HepG2 (cell line): ENCODE results near the gene BEGAIN. TPM values are rescaled to one million over a fixed set of nuclear protein-coding genes. Genes with fewer than 3 reads are reported as not detected.

Experiments used
- ATAC-seq: fragments of 200-7000 bp; cut with Tn5 transposase; 3 replicates; pipeline ENCODE4 v1.9.1; 2020; ENCODE audit warnings: mild to moderate bottlenecking, moderate library complexity
- BruUV-seq: library from RNA; stranded (reverse); fragments of 400-500 nt; replicated peaks from 2 replicates; lab custom pipeline; 2021; lab: Mats Ljungman, UMichigan
- CTCF ChIA-PET: fragments of 300-600 bp; formaldehyde crosslinking; extraction: SDS; loops from one replicate; lab custom pipeline; 2021; ENCODE audit warnings: low total read pairs, inconsistent platforms, low intra/inter-chr PET ratio; lab: Yijun Ruan, JAX
- POLR2A ChIA-PET: fragments of 350-600 bp; sonication (Branson Sonifier 250); formaldehyde crosslinking; loops from one replicate; lab custom pipeline; 2020; ENCODE audit warnings: antibody characterized with exemption, inconsistent platforms; lab: Yijun Ruan, JAX
- DNase-seq: peaks from one replicate; pipeline ENCODE4 v3.0.0-alpha.2; 2015; ENCODE audit warnings: low spot score
- FAIRE-seq: peaks from 3 replicates; lab custom pipeline; 2011; peaks lifted over from hg19 to GRCh38; lab: Jason Lieb, UNC
- H2AFZ ChIP-seq: one replicate; pipeline ENCODE4 v1.6.1; 2011; ENCODE audit warnings: low read length, inconsistent platforms
- H3K27ac ChIP-seq: fragments of 300-600 bp; 3 replicates; pipeline ENCODE4 v1.8.0; 2011; ENCODE audit warnings: mixed run types, mild to moderate bottlenecking, mixed read lengths, low read length, inconsistent platforms; ENCODE audit not compliant: insufficient read depth; ENCODE audit errors: extremely low read length
- H3K27me3 ChIP-seq, 2 experiments: fragments of 200-600 bp in 1 of 2; 2 replicates in 1 of 2; 3 replicates in 1 of 2; pipeline versions ENCODE4 v1.6.0 to v1.8.0; 2011; ENCODE audit warnings: low read length in 2 of 2, mild to moderate bottlenecking in 2 of 2, moderate library complexity in 2 of 2, inconsistent platforms in 1 of 2; ENCODE audit not compliant: insufficient read depth in 2 of 2, control insufficient read depth in 1 of 2
- H3K36me3 ChIP-seq, 2 experiments: fragments of 200-600 bp in 1 of 2; replicated peaks in 1 of 2; 2 replicates in 1 of 2; 3 replicates in 1 of 2; pipeline versions ENCODE4 v1.5.1 to v1.8.0; 2011; ENCODE audit warnings: low read length in 2 of 2, inconsistent platforms in 1 of 2; ENCODE audit not compliant: insufficient read depth in 2 of 2, control insufficient read depth in 1 of 2
- H3K4me1 ChIP-seq: 2 replicates; pipeline ENCODE4 v1.5.1; 2012; ENCODE audit warnings: low read length, inconsistent platforms; ENCODE audit not compliant: insufficient read depth
- H3K4me2 ChIP-seq: 2 replicates; pipeline ENCODE4 v1.6.0; 2011; ENCODE audit warnings: low read depth, low read length, inconsistent platforms
- H3K4me3 ChIP-seq, 3 experiments: fragments of 200-600 bp in 1 of 3; sonication (generic), shearing (Covaris generic) in 1 of 3; replicated peaks in 1 of 3; 2 replicates each; pipeline ENCODE4 v1.5.1; 2011 to 2016; ENCODE audit warnings: low read length in 3 of 3, inconsistent platforms in 2 of 3, low read depth in 2 of 3, mild to moderate bottlenecking in 2 of 3, control low read depth in 1 of 3, mixed read lengths in 1 of 3; ENCODE audit not compliant: insufficient read depth in 1 of 3
- H3K79me2 ChIP-seq: one replicate; pipeline ENCODE4 v1.6.1; 2011; ENCODE audit warnings: low read length, inconsistent platforms; ENCODE audit not compliant: insufficient read depth
- H3K9ac ChIP-seq: 2 replicates; pipeline ENCODE4 v1.6.0; 2011; ENCODE audit warnings: mild to moderate bottlenecking, low read depth, low read length, inconsistent platforms; ENCODE audit not compliant: insufficient read depth
- H3K9me3 ChIP-seq: 2 replicates; pipeline ENCODE4 v1.5.1; 2012; ENCODE audit warnings: mild to moderate bottlenecking, low read length
- H4K20me1 ChIP-seq: 2 replicates; pipeline ENCODE4 v1.6.0; 2011; ENCODE audit warnings: inconsistent platforms, mild to moderate bottlenecking, low read length, moderate library complexity; ENCODE audit not compliant: insufficient read depth
- AHR ChIP-seq: IDR thresholded peaks from 2 replicates; pipeline ENCODE4 v1.6.1; 2018; ENCODE audit warnings: missing genetic modification reagents, missing compliant biosample characterization
- CCDC6 ChIP-seq: sonication (generic); formaldehyde crosslinking; IDR thresholded peaks from 2 replicates; pipeline ENCODE4 v1.8.1; 2022; ENCODE audit warnings: mild to moderate bottlenecking, missing genetic modification reagents, moderate library complexity
- CREM ChIP-seq, 2 experiments: sonication (generic) in 1 of 2; formaldehyde crosslinking in 1 of 2; IDR thresholded peaks; 2 replicates each; pipeline versions ENCODE4 v1.4.0 to v1.6.1; 2016 to 2020; ENCODE audit warnings: antibody characterized with exemption in 1 of 2, mild to moderate bottlenecking in 1 of 2, missing genetic modification reagents in 1 of 2
- GATAD1 ChIP-seq: IDR thresholded peaks from 2 replicates; pipeline ENCODE4 v1.6.1; 2016; ENCODE audit warnings: missing genetic modification reagents, missing compliant biosample characterization
- KDM1A ChIP-seq: IDR thresholded peaks from 2 replicates; pipeline ENCODE4 v1.6.1; 2016; ENCODE audit warnings: missing compliant biosample characterization
- PTBP1 ChIP-seq: fragments of 200-400 bp; formaldehyde crosslinking; IDR thresholded peaks from 2 replicates; pipeline ENCODE4 v1.6.1; 2018; ENCODE audit warnings: low read length, low read depth; ENCODE audit not compliant: poor library complexity, severe bottlenecking
- RBM22 ChIP-seq: fragments of 200-400 bp; formaldehyde crosslinking; optimal IDR thresholded peaks from 2 replicates; pipeline ENCODE3; 2017; ENCODE audit warnings: mild to moderate bottlenecking, low read length, moderate library complexity
- ZMYM3 ChIP-seq: sonication (generic); formaldehyde crosslinking; IDR thresholded peaks from 2 replicates; pipeline ENCODE4 v1.5.1; 2020; ENCODE audit warnings: mild to moderate bottlenecking, missing genetic modification reagents
- ZNF235 ChIP-seq: sonication (generic); formaldehyde crosslinking; IDR thresholded peaks from 2 replicates; pipeline ENCODE4 v1.8.1; 2023; ENCODE audit warnings: mild to moderate bottlenecking, missing genetic modification reagents, borderline replicate concordance
- ZNF274 ChIP-seq: sonication (generic); formaldehyde crosslinking; IDR thresholded peaks from 2 replicates; pipeline ENCODE4 v1.5.1; 2020; ENCODE audit warnings: mild to moderate bottlenecking, missing genetic modification reagents
- ZNF615 ChIP-seq: sonication (generic); formaldehyde crosslinking; IDR thresholded peaks from 2 replicates; pipeline ENCODE4 v1.5.0; 2020; ENCODE audit warnings: mild to moderate bottlenecking, missing genetic modification reagents, borderline replicate concordance
- ZNF782 ChIP-seq: sonication (generic); formaldehyde crosslinking; IDR thresholded peaks from 2 replicates; pipeline ENCODE4 v1.4.0; 2020; ENCODE audit warnings: missing genetic modification reagents, mild to moderate bottlenecking, borderline replicate concordance
- WGBS: methylation state at CpG from one replicate; pipeline ENCODE4 v1.1.6; 2017; ENCODE audit warnings: low lambda C conversion rate; 5-methylcytosine and 5-hydroxymethylcytosine counted together
- in situ Hi-C: cut with HindIII; loops from 2 replicates; pipeline ENCODE4 v1.10.0; 2017; ENCODE audit warnings: low pct_unique_long_range_greater_than_20kb; ENCODE audit not compliant: extremely low pct_ligation_motif_present
- intact Hi-C: fragments of 100-400 bp; cut with micrococcal nuclease; formaldehyde crosslinking; loops from one replicate; pipeline ENCODE4 v1.10.0; 2022; ENCODE audit not compliant: unreplicated experiment
- polyA plus RNA-seq, 8 experiments: library from polyadenylated mRNA; depleted of rRNA in 3 of 8; stranded (reverse) in 7 of 8; unstranded in 1 of 8; fragments of >200 nt; fragmentation: Illumina TruSeq in 4 of 8; extraction: Trizol in 4 of 8; gene quantifications; 2 replicates each; pipeline versions ENCODE4 v1.2.1 to v1.2.3, GENCODE V29; 2011 to 2016; ENCODE audit warnings: low read depth in 4 of 8, missing spikeins in 1 of 8, mixed read lengths in 1 of 8; ENCODE audit not compliant: insufficient read depth in 1 of 8
- total RNA-seq, 5 experiments: library from RNA; depleted of rRNA; stranded (reverse); fragments of >200 nt; fragmentation: Illumina TruSeq; extraction: Trizol; gene quantifications; 2 replicates each; pipeline ENCODE4 v1.2.3, GENCODE V29; 2016; ENCODE audit warnings: low read depth in 1 of 5
- TF ChIP-seq, protein P1 (sequence below): sonication (generic); formaldehyde crosslinking; IDR thresholded peaks from 2 replicates; pipeline ENCODE4 v1.8.0; 2022; ENCODE audit warnings: missing genetic modification reagents, mild to moderate bottlenecking, moderate library complexity, borderline replicate concordance
- TF ChIP-seq, protein P2 (sequence below): sonication (generic); formaldehyde crosslinking; IDR thresholded peaks from 2 replicates; pipeline ENCODE4 v1.5.1; 2020; ENCODE audit warnings: missing genetic modification reagents, mild to moderate bottlenecking, borderline replicate concordance
- TF ChIP-seq, protein P3 (sequence below): IDR thresholded peaks from 2 replicates; pipeline ENCODE4 v1.6.1; 2016; ENCODE audit warnings: control low read depth
- TF ChIP-seq, protein P4 (sequence below): sonication (generic); formaldehyde crosslinking; IDR thresholded peaks from 2 replicates; pipeline ENCODE4 v1.8.0; 2023; ENCODE audit warnings: mild to moderate bottlenecking, missing genetic modification reagents
- TF ChIP-seq, protein P5 (sequence below): sonication (generic); formaldehyde crosslinking; IDR thresholded peaks from 2 replicates; pipeline ENCODE4 v1.4.0; 2020; ENCODE audit warnings: mild to moderate bottlenecking, missing genetic modification reagents
- TF ChIP-seq, protein P6 (sequence below): sonication (generic); formaldehyde crosslinking; IDR thresholded peaks from 2 replicates; pipeline ENCODE4 v1.4.0; 2020; ENCODE audit warnings: mild to moderate bottlenecking, missing genetic modification reagents

Gene BEGAIN
- total and polyA plus RNA-seq, 2 of the 13 experiments (the other 11 are each of a cell fraction or from before 2014, with no cell fraction given): not detected

DNA sequence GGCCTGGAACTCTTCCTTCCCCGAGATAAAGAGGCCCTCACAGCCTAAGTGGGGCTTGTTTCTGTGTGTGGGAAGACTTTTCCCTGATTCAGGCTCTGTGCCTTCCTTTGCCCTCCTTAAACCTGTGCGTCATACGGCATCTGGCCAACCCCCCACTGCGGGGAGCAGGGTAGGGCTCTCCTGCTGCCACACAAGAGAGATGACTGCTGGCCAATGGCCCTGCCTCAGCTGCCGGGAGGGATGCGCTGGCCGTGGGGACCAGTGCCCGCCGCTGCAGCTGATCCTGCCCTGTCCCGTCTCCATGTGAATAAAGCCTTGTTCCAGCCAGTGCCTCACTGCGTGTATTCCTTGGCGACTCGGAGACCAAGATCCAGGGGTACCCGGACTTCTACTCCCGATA, 42.5 kb upstream of the BEGAIN start (continued):
- TF ChIP-seq, protein P1, sequence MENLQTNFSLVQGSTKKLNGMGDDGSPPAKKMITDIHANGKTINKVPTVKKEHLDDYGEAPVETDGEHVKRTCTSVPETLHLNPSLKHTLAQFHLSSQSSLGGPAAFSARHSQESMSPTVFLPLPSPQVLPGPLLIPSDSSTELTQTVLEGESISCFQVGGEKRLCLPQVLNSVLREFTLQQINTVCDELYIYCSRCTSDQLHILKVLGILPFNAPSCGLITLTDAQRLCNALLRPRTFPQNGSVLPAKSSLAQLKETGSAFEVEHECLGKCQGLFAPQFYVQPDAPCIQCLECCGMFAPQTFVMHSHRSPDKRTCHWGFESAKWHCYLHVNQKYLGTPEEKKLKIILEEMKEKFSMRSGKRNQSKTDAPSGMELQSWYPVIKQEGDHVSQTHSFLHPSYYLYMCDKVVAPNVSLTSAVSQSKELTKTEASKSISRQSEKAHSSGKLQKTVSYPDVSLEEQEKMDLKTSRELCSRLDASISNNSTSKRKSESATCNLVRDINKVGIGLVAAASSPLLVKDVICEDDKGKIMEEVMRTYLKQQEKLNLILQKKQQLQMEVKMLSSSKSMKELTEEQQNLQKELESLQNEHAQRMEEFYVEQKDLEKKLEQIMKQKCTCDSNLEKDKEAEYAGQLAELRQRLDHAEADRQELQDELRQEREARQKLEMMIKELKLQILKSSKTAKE: no peak
- TF ChIP-seq ZNF615 (no peak), PTBP1 (no peak), KDM1A (no peak), AHR (CRISPR knock-in tag) (no peak), RBM22 (no peak), ZNF782 (no peak)
- TF ChIP-seq, protein P2, sequence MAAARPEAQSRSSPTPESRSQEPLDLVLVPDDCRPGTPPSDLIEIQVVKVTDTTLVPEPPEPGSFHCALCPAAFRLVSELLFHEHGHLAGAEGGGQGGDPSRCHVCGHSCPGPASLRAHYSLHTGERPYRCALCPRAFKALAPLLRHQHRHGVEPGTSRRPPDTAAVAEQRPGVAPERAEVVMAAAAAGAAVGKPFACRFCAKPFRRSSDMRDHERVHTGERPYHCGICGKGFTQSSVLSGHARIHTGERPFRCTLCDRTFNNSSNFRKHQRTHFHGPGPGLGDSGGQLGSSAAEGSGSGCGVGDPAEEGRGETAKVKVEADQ (CRISPR knock-in tag): no peak

DNA sequence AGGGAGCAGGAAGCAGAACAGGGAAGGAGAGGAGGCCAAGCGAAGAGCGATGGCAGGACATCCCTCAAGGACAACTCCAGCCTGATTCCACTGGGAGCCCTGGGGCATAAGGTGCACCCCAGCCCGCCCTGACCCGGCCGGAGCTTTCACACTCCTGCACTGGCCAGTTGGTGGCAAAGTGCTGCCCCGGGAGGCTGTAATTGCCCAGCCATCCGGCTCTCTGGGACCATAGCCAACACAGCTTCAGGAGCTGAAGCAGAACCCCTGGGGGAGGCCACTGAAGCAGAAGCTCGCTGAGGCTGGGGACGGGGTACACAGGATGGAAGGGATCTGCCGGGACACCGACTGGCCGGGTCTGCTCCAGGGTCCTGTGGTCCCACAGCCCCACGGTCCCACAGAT, 41.9 kb upstream of the BEGAIN start:
- no peak overlapping the region for H2AFZ ChIP-seq
- 95% methylated on average over 2 of the region's 13 CpGs for WGBS
- in situ Hi-C loops: no loop called here
- peaks cover 8 to 55% of the 10 kb centered on the region in 2 experiments; a peak in 4 of 5 replicates for H3K27me3 ChIP-seq
- no peak overlapping the region for H3K9ac ChIP-seq
- no TSS peak for BruUV-seq
- ChIA-PET CTCF (no interaction called here), POLR2A (no interaction called here)
- ATAC-seq (peak; percentile 43; the same call in 2 of the 3 replicates), DNase-seq (no peak), FAIRE-seq (no peak)
- H3K27ac ChIP-seq: no peak overlapping the region
- intact Hi-C loops: no loop called here
- H4K20me1 ChIP-seq: no peaks in the 10 kb centered on the region
- no peaks in the 10 kb centered on the region for H3K9me3 ChIP-seq
- no peak overlapping the region for H3K4me2 ChIP-seq
- H3K79me2 ChIP-seq: no peaks in the 10 kb centered on the region
- H3K4me1 ChIP-seq: no peaks in the 10 kb centered on the region
- H3K4me3 ChIP-seq: no peak overlapping the region
- H3K36me3 ChIP-seq: no peaks in the 10 kb centered on the region
- TF ChIP-seq, protein P3, sequence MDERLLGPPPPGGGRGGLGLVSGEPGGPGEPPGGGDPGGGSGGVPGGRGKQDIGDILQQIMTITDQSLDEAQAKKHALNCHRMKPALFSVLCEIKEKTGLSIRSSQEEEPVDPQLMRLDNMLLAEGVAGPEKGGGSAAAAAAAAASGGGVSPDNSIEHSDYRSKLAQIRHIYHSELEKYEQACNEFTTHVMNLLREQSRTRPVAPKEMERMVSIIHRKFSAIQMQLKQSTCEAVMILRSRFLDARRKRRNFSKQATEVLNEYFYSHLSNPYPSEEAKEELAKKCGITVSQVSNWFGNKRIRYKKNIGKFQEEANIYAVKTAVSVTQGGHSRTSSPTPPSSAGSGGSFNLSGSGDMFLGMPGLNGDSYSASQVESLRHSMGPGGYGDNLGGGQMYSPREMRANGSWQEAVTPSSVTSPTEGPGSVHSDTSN: no peak
- TF ChIP-seq CCDC6 (CRISPR knock-in tag): no peak
- no peak for TF ChIP-seq ZNF235
- TF ChIP-seq CREM (IDR thresholded peaks at IDR 0.05): no peak
- TF ChIP-seq CREM (CRISPR knock-in tag; IDR thresholded peaks at IDR 0.05): no peak
- TF ChIP-seq, protein P4, sequence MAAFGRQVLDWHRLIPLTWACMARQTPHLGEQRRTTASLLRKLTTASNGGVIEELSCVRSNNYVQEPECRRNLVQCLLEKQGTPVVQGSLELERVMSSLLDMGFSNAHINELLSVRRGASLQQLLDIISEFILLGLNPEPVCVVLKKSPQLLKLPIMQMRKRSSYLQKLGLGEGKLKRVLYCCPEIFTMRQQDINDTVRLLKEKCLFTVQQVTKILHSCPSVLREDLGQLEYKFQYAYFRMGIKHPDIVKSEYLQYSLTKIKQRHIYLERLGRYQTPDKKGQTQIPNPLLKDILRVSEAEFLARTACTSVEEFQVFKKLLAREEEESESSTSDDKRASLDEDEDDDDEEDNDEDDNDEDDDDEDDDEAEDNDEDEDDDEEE: no peak
- TF ChIP-seq, protein P5, sequence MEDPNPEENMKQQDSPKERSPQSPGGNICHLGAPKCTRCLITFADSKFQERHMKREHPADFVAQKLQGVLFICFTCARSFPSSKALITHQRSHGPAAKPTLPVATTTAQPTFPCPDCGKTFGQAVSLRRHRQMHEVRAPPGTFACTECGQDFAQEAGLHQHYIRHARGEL (CRISPR knock-in tag): no peak
- no peak for TF ChIP-seq ZNF274
- TF ChIP-seq, protein P6, sequence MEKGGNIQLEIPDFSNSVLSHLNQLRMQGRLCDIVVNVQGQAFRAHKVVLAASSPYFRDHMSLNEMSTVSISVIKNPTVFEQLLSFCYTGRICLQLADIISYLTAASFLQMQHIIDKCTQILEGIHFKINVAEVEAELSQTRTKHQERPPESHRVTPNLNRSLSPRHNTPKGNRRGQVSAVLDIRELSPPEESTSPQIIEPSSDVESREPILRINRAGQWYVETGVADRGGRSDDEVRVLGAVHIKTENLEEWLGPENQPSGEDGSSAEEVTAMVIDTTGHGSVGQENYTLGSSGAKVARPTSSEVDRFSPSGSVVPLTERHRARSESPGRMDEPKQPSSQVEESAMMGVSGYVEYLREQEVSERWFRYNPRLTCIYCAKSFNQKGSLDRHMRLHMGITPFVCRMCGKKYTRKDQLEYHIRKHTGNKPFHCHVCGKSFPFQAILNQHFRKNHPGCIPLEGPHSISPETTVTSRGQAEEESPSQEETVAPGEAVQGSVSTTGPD (CRISPR knock-in tag): no peak
- no peak for TF ChIP-seq GATAD1 (CRISPR knock-in tag)
- no peak for TF ChIP-seq ZMYM3 (CRISPR knock-in tag)
